ENCODE measurements around the gene ZNF276. TPM values are rescaled to one million over a fixed set of nuclear protein-coding genes. Genes with fewer than 3 reads are reported as not detected.

ZNF276 gene
- total RNA-seq, 1 donor from 2014 or later: 33.2 TPM

DNA sequence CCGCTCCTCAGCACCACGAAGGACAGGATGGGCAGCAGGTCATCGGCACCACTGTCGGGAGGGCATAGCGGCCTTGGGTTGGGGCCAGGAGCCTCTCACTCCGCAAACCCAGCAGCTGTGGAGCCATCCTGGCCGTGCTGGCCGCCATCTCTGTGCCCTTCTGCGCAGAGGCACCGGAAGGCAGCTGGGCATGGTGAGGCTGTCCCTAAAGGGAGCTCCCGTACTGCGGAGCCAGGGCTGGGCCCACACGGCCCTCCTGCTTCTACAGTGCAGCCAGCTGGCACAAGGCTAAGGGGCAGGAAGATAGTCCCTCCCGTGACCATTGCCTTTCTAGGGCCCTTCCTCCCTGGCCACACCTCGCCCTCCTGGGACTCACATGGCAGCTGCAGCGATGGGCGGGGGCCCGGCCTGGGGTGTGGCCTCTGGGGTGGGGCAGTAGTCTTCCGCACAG lies 12.8 kb upstream of the ZNF276 start:
- Histone ChIP-seq H3K9me3 (no peaks in the 10 kb centered on the region), H3K27me3 (ENCODE audit: low read depth) (peaks cover 13% of the 10 kb centered on the region), H3K36me3 (no peaks in the 10 kb centered on the region), H3K4me3 (no peak overlapping the region), H3K27ac (no peak overlapping the region), H3K4me1 (peaks cover 14% of the 10 kb centered on the region)
- intact Hi-C loops (cut with DNase I): loop anchor here (10.0 kb wide), 1 partner anchor 156 kb away; no protein-coding TSS in a partner anchor
- no peak for DNase-seq
- ATAC-seq: no peak
- TF ChIP-seq, protein P1, sequence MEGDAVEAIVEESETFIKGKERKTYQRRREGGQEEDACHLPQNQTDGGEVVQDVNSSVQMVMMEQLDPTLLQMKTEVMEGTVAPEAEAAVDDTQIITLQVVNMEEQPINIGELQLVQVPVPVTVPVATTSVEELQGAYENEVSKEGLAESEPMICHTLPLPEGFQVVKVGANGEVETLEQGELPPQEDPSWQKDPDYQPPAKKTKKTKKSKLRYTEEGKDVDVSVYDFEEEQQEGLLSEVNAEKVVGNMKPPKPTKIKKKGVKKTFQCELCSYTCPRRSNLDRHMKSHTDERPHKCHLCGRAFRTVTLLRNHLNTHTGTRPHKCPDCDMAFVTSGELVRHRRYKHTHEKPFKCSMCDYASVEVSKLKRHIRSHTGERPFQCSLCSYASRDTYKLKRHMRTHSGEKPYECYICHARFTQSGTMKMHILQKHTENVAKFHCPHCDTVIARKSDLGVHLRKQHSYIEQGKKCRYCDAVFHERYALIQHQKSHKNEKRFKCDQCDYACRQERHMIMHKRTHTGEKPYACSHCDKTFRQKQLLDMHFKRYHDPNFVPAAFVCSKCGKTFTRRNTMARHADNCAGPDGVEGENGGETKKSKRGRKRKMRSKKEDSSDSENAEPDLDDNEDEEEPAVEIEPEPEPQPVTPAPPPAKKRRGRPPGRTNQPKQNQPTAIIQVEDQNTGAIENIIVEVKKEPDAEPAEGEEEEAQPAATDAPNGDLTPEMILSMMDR (IDR thresholded peaks at IDR 0.05): no peak

DNA sequence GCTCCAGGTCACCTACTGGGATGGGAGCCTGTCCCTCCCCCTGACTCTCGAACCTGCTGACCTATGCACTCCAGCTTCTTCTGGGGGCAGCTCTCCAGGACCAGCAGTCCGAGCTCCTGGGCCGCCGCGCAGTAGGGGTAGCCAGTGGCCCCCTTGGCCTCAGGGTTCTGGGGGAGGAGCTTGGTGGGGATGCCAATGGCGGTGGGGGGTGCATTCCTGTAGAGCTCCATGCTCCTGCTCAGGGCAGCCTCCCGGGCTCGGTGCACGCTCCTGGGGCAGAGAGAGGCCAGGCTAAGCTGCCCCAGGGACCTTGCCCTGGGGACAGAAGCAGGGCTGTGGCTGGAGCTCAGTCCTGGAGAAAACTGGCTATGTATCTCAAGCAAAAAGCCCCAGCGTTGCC lies 12.2 kb upstream of the ZNF276 start:
- H3K9me3 ChIP-seq: no peaks in the 10 kb centered on the region
- H3K4me3 ChIP-seq: no peak overlapping the region
- H3K27ac ChIP-seq: no peak overlapping the region
- no peaks in the 10 kb centered on the region for H3K36me3 ChIP-seq
- peaks cover 13% of the 10 kb centered on the region for H3K27me3 ChIP-seq (ENCODE audit: low read depth)
- intact Hi-C loops (cut with DNase I): loop anchor here (10.0 kb wide), 1 partner anchor 156 kb away; no protein-coding TSS in a partner anchor
- no peak for ATAC-seq
- TF ChIP-seq, protein P1 (IDR thresholded peaks at IDR 0.05): no peak
- DNase-seq: no peak
- peaks cover 14% of the 10 kb centered on the region for H3K4me1 ChIP-seq

DNA sequence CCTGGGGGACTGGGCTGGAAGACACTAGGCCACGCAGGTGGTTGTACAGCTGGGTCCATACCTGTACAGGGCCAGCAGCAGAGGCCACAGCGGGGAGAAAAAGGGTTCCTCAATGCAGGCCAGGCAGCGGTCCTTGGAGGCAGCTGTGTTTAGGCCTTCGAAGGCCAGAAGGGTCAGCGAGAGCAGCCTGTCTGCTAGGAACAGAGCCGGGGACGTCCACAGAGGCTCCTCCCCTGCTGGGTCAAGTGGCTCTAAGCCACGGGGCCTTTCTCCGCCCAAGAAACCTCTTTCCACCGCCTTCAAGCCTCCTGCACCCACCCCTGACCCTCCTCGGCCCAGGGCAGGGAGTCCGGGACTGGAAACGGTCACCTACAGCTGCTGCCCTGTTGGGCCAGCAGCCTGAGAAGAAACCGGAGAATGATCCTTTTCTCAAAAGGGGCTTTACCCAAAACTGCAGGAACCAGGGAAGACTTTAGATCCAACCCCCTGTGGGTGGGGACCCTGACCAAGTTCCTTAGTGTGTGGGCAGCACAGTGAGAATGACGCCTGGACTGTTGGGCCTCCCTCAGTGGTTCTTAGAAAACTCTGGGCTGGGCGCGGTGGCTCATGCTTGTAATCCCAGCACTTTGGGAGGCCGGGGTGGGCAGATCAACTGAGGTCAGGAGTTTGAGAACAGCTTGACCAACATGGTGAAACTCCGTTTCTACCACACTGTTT lies 11.5 kb upstream of the ZNF276 start:
- peaks cover 13% of the 10 kb centered on the region for H3K27me3 ChIP-seq (ENCODE audit: low read depth)
- no peak overlapping the region for H3K27ac ChIP-seq
- ATAC-seq (no peak), DNase-seq (peak; percentile 28)
- peaks cover 14% of the 10 kb centered on the region for H3K4me1 ChIP-seq
- H3K4me3 ChIP-seq: no peak overlapping the region
- TF ChIP-seq, protein P1 (IDR thresholded peaks at IDR 0.05): no peak
- H3K9me3 ChIP-seq: no peaks in the 10 kb centered on the region
- intact Hi-C loops (cut with DNase I): loop anchor here (10.0 kb wide), 1 partner anchor 155 kb away; no protein-coding TSS in a partner anchor
- no peaks in the 10 kb centered on the region for H3K36me3 ChIP-seq

DNA sequence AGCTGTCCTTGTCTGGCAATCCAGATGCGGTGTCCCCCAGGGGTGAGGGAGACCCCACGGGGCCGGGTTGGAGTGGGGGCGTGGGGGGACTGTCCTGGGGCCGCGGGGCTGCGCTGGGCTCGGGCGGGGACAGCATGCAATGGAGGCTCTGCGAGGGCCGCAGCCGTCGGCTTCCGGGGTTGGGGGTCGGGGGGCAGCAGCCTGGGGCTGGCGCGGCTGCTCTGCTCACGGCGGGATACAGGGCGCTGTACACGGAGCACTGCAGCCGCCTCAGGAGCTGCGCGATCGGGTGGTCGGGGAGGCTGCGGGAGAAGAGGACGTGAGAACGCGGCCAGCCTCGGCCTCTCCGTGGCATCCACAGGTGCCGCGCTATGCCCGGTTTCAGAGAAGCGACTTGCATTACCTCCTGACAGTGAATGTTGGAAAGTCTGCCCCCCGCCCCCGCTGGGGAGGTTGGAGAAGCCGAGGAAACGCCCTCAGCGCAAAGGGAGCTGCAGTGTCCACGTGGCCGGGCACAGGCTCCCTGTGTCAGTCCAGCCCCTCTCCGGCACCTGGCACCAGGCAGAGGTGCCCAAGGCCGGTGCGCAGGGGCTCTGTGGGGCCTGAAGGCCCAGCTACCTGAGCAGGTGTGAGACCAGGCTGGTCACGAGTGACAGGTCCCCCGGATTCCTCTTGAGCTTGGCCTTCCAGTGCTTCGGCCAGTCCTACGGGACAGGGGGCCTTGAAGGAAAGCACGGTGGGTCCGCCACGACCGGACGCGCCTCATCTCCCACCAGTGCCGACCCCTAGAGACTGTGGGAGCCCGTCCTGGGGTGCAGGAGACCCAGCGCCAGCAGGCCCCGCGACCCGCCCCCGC lies 10.4 kb upstream of the ZNF276 start:
- no peak overlapping the region for H3K27ac ChIP-seq
- no peak overlapping the region for H3K4me3 ChIP-seq
- intact Hi-C loops (cut with DNase I): no loop called here
- no peaks in the 10 kb centered on the region for H3K36me3 ChIP-seq
- H3K4me1 ChIP-seq: peaks cover 14% of the 10 kb centered on the region
- ATAC-seq: no peak
- H3K27me3 ChIP-seq (ENCODE audit: low read depth): peaks cover 13% of the 10 kb centered on the region
- TF ChIP-seq, protein P1 (IDR thresholded peaks at IDR 0.05): no peak
- H3K9me3 ChIP-seq: no peaks in the 10 kb centered on the region
- peak; percentile 48 for DNase-seq

DNA sequence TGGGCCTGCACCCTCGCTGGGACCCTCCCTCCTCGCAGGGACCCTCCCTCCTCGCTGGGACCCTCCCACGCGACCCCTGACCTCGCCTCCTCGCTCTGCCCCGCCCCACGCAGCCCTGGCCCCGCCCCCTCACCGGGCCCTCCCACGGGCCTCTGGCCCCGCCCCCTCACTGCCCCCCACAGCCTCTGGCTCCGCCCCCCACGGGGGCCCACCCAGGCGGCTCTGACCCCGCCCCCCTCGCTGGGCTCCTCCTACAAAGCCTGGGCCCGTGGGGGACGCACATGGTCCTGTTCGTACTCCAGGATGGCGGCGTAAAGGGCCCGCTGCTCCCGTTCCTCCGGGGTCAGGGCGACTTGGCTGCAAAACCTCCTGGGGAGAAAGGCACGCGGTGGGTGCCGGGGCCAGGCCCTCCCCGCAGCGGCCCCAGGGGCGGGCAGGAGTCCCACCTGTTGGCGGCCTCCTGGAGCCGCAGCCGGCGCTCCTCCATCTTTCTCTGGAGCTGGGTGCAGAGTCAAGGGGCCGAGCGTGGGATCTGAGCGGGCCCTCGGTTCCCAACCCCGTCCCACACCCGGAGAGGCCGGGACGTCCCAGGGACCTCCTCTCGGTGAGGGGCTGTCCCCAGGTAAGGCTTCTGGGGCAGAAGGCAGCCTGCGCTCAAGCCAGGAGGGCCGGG lies 9.6 kb upstream of the ZNF276 start:
- H3K4me3 ChIP-seq: peak overlapping the region; percentile 46
- no peak overlapping the region for H3K27ac ChIP-seq
- DNase-seq: peak; percentile 65
- TF ChIP-seq, protein P1 (IDR thresholded peaks at IDR 0.05): no peak
- no peaks in the 10 kb centered on the region for H3K36me3 ChIP-seq
- ATAC-seq: peak; percentile 80 to 81
- peaks cover 9% of the 10 kb centered on the region for H3K4me1 ChIP-seq
- intact Hi-C loops (cut with DNase I): no loop called here
- no peaks in the 10 kb centered on the region for H3K9me3 ChIP-seq
- H3K27me3 ChIP-seq (ENCODE audit: low read depth): peaks cover 13% of the 10 kb centered on the region
